Breast epithelium (tissue), 3 donors: Measurements from ENCODE around the gene ENTPD1.

ENCODE experiments used
- CTCF ChIP-seq, 3 donors: fragments of 450-650 bp; IDR thresholded peaks; one replicate each; pipeline ENCODE4 v1.5.1; 2016 to 2017; ENCODE audit warnings: antibody characterized with exemption in 3 of 3, mild to moderate bottlenecking in 3 of 3, moderate library complexity in 3 of 3
- POLR2A ChIP-seq: fragments of 450-650 bp; IDR thresholded peaks from one replicate; pipeline ENCODE4 v1.6.1; 2016; ENCODE audit warnings: antibody characterized with exemption, mild to moderate bottlenecking, moderate library complexity
- POLR2AphosphoS5 ChIP-seq, 3 donors: sonication (generic); formaldehyde crosslinking; IDR thresholded peaks; one replicate each; pipeline ENCODE4 v1.6.1; 2017; ENCODE audit warnings: antibody characterized with exemption in 3 of 3

- TF ChIP-seq CTCF (IDR thresholded peaks at IDR 0.05) = no peak
- TF ChIP-seq POLR2A = no peak
- no peak for TF ChIP-seq POLR2AphosphoS5 (IDR thresholded peaks at IDR 0.05)
These were observed 39.6 kb downstream of the ENTPD1 start for GRCh38 chr10:95795602-95796001.
